ENCODE results near the gene AIMP1. TPM values are rescaled to one million over a fixed set of nuclear protein-coding genes. Genes with fewer than 3 reads are reported as not detected.

AIMP1 gene
- polyA plus RNA-seq, 3 donors, result 15.2 to 65.6 (median 56.1) TPM

Other genes starting within 250 kb of the AIMP1 start
- 10 to 100 TPM in 2 of 3 donors, 1 to 10 TPM in 1; 8.0 to 14.0 (median 12.5) TPM for gene TBCK, start 341 bp upstream of the AIMP1 start, polyA plus RNA-seq
- not detected for gene GIMD1, start 52.2 kb downstream of the AIMP1 start, polyA plus RNA-seq

All from CD14-positive monocyte (primary cell).